LNCaP clone FGC (cell line): ENCODE data around the gene SLC22A12.
"Not testable (repeated sequence)": the region's sequence is repeated elsewhere in the genome, so short reads cannot be mapped to it uniquely, and the experiment has no call there.

Experiments
- DNase-seq: peaks from one replicate; pipeline ENCODE4 v3.0.0-alpha.2; 2011; ENCODE audit warnings: low read depth
- H3K4me3 ChIP-seq: 2 replicates; pipeline ENCODE4 v1.5.1; 2011; ENCODE audit warnings: mild to moderate bottlenecking, low read depth, low read length, control low read depth
- CTCF ChIP-seq: IDR thresholded peaks from 2 replicates; pipeline ENCODE4 v1.5.1; 2012; ENCODE audit warnings: mild to moderate bottlenecking; ENCODE audit not compliant: control insufficient read depth, insufficient read depth; ENCODE audit errors: extremely low read depth

Gene SLC22A12

GRCh38 chr11:64594159-64594939, 3.3 kb downstream of the SLC22A12 start:
- no peak for DNase-seq
- no peak for TF ChIP-seq CTCF
- H3K4me3 ChIP-seq, result no peak overlapping the region

DNA sequence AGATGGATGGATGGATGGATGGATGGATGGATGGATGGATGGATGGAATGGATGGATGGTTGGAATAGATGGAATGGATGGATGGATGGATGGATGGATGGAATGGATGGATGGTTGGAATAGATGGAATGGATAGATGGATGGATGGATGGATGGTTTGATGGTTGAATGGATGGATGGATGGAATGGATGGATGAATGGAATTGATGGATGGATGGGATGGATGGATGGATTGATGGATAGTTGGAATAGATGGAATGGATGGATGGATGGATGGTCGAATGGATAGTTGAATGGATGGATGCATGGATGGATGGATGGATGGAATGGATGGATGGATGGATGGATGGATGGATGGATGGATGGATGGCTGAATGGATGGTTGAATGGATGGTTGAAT, 4.9 kb downstream of the SLC22A12 start:
- not testable (repeated sequence) for DNase-seq, H3K4me3 ChIP-seq

DNA sequence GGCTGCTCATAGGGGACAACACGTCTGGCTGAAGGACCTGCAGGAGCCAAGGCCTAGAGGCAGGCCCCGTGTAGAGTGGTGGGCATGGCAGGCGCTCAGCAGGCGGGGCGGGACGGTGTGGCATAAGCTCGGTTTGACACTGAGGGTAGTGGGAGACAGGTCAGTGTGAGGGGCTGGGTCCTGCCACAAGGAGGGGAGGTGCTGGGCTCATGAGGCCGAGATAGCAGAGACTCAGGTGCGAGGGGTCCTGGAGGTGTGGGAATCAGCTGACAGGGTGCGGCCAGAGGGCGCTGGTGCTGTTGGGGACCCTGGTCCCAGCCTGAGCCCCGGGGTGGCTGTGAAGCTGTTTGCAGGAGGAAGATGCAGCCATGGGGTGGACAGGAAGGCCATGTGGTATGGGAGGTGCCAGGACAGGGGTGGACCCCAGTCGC, 6.7 kb downstream of the SLC22A12 start:
- H3K4me3 ChIP-seq, result no peak overlapping the region
- TF ChIP-seq CTCF, result no peak
- DNase-seq, result no peak

GRCh38 chr11:64598106-64598796, 7.2 kb downstream of the SLC22A12 start:
- no peak for TF ChIP-seq CTCF
- H3K4me3 ChIP-seq, result no peak overlapping the region
- no peak for DNase-seq

DNA sequence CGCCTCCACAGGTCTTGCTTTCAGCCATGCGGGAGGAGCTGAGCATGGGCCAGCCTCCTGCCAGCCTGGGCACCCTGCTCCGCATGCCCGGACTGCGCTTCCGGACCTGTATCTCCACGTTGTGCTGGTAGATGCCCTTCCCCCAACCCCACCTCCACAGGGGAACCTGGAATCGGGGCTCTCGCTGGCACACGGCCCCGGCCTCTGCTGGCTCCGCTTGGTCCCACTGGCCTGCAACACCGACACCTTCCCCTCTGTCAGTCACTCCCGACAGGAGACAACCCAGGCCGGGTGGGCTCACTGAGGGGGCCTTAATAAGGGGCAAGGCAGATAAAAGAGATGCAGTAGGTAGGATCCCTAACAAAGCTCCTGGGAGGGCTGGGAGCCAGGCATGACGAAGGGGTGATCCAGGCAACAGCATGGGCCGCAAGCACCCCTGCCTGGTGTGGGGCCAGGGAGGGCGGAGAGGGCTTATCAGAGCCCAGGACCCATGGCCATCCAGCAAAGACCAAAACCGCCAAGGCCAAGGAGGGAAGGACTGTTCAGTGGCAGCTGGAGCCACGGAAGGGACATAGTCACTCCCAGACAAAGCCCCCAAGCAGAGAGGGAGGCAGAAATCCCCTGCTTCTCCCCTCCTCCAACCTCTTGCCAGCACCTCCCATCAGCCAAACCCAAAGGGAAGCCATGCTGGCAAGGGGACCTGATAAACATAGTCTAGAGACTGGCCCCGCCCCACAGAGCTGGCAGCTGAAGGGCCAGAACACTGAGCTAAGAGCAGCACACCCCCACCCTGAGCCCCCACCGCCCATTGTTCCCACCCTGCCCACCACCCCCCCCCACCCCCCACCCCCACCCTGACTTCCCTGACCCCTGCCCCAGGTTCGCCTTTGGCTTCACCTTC, 8.0 kb downstream of the SLC22A12 start:
- no peak for DNase-seq
- no peak overlapping the region for H3K4me3 ChIP-seq
- no peak for TF ChIP-seq CTCF

- H3K4me3 ChIP-seq, result no peak overlapping the region
- no peak for DNase-seq
- TF ChIP-seq CTCF, result no peak
Measured at GRCh38 chr11:64599698-64600211, 8.7 kb downstream of the SLC22A12 start.
